Neuron (in vitro differentiated cells): ENCODE measurements around the gene RAF1.
A peak's percentile ranks its signal among the peaks of the same experiment; 100 is the strongest.
"Not testable (repeated sequence)": the region's sequence is repeated elsewhere in the genome, so short reads cannot be mapped to it uniquely, and the experiment has no call there.

Experiments
- H2AFZ ChIP-seq: one replicate; pipeline ENCODE4 v1.6.1; 2013; ENCODE audit warnings: low read depth, mild to moderate bottlenecking, inconsistent platforms, low read length, moderate library complexity
- H3K27me3 ChIP-seq: one replicate; pipeline ENCODE4 v1.6.1; 2013; ENCODE audit warnings: low read length; ENCODE audit not compliant: insufficient read depth
- H3K36me3 ChIP-seq: one replicate; pipeline ENCODE4 v1.6.1; 2013; ENCODE audit warnings: low read length; ENCODE audit not compliant: insufficient read depth
- H3K4me1 ChIP-seq: one replicate; pipeline ENCODE4 v1.6.1; 2013; ENCODE audit warnings: low read length; ENCODE audit not compliant: insufficient read depth
- H3K4me3 ChIP-seq: 2 replicates; pipeline ENCODE4 v1.5.1; 2013; ENCODE audit warnings: mild to moderate bottlenecking, low read length, moderate library complexity
- H3K9me3 ChIP-seq: one replicate; pipeline ENCODE4 v1.6.1; 2013; ENCODE audit warnings: low read length

RAF1 gene

DNA sequence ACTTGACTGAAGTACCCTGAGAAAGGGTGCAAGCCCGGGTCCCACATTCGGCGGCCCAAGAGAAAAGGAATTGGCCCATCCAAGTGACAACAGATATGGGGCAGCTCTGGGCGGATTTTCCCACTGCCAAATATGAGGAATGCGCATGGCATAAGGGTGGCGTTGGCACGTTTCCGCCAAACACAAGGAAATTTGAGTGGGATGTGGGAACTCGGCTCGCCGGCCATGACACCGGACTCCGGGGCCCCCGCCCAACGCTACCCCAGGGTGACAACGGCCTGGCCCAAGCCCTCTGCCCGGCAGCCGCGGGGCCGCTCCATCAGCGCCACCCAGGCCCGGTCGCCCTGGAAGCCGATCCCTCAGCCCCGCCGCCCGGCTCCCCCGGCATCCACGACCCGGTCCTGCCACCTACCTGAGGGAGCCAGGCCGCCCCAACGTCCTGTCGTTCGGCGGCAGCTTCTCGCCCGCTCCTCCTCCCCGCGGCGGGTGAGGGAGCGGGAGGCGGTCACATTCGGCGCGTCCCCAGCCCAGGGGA, 449 bp downstream of the RAF1 start:
- Histone ChIP-seq H3K4me3 (peak overlapping the region; percentile 56), H3K27me3 (no peaks in the 10 kb centered on the region), H2AFZ (peak overlapping the region; percentile 56), H3K36me3 (no peaks in the 10 kb centered on the region), H3K4me1 (peaks cover 4% of the 10 kb centered on the region), H3K9me3 (no peaks in the 10 kb centered on the region)

DNA sequence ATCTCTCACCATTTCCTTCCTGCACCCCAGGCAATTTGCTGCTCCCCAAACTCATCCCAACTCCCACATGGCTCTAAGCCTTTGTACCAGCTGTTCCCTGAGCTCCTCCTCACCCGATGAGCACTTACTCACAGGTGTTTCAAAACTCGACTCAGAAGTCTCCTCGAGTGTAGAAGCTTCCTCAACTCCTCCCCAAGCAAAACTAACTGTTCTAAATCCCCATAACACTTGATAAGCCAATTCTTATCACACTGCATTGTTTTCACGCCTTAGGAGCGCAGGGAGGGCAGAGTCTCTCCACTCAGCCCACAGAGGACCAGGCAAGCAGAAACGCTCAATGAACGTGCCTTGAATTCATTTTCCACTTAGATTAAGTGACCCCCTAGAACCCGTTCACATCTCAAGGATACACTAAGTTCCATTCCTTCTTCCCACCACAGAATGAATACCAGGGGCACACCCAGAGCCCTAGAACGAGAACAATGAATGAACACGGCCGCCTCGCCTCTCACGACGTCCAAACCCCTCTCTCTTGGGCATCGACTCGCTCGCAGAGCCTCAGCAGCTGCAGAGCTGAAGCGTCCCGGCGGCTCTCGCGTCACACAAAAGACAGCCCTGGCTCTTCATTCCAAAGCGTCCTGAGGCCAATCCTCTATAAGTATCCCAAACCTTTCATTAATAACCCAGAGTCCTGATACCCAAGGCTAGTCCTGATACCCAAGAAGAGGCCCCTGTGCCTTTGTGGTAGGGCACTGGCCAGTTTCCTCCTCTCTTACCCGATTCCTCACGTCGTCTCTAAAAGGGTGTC, 1.1 kb downstream of the RAF1 start:
- Histone ChIP-seq H3K4me1 (peaks cover 4% of the 10 kb centered on the region), H3K36me3 (no peaks in the 10 kb centered on the region), H3K27me3 (no peaks in the 10 kb centered on the region), H3K4me3 (peak overlapping the region; percentile 56), H3K9me3 (no peaks in the 10 kb centered on the region), H2AFZ (no peak overlapping the region)

DNA sequence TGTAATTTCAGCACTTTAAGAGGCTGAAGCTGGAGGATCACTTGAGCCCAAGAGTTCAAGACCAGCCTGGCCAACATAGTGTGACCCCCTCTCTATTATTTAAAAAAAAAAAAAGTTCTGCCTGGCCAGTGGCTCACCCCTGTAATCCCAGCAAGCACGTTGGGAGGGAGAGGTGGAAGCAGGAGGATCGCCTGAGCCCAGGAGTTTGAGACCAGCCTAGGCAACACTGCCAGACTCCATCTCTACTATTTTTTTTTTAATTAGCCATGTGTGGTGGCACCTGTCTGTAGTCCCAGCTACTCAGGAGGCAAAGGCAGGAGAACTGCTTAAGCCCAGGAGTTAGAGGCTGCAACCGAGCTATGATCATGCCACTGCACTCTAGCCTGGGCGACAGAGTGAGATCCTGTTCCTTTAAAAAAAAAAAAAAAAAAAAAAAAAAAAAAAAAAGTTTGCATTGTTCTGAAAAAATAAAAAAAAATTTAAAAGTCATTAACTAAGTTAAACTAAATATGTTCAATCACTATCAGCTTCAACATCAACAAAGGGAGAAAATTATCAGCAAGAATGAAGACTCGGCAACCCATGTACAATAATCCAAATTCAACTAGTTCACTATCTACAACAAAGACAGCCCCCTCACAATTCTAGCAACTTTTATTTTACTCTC, 1.9 kb downstream of the RAF1 start:
- no peaks in the 10 kb centered on the region for H3K9me3 ChIP-seq
- no peaks in the 10 kb centered on the region for H3K27me3 ChIP-seq
- H3K36me3 ChIP-seq: no peaks in the 10 kb centered on the region
- peak overlapping the region; percentile 56 for H3K4me3 ChIP-seq
- peaks cover 4% of the 10 kb centered on the region for H3K4me1 ChIP-seq
- no peak overlapping the region for H2AFZ ChIP-seq

DNA sequence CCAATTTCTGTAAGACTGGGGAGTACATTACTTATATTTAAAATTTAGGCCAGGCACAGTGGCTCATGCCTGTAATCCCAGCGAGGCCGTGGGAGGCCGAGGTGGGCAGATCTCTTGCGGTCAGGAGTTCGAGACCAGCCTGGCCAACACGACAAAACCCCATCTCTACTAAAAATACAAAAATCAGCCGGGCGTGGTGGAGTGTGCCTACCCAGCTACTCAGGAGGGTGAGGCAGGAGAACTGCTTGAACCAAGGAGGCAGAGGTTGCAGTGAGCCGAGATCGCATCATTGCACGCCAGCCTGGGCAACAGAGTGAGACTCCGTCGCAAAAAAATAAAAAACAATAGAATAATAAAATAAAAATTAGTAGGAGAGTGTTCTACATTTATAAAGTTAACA, 2.5 kb downstream of the RAF1 start:
- not testable (repeated sequence) for H3K9me3 ChIP-seq, H3K36me3 ChIP-seq, H2AFZ ChIP-seq, H3K4me1 ChIP-seq, H3K27me3 ChIP-seq
- peak overlapping the region; percentile 56 for H3K4me3 ChIP-seq

DNA sequence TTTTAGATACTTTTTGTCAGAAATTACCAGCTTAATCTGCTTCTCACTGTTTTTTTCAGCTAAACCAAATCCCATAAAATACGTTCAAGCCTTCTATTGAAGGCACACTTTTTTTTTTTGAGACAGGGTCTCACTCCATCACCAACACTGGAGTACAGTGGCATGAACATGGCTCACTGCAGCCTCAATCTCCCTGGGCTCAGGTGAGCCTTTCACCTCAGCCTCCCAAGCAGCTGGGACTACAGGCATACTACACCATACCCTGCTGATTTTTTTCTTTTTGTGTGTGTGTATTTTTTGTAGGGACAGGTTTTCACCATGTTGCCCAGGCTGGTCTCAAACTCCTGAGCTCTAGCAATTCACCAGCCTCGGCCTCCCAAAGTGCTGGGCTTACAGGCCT, 3.7 kb downstream of the RAF1 start:
- Histone ChIP-seq H3K4me3 (no peak overlapping the region), H3K36me3 (no peaks in the 10 kb centered on the region), H3K9me3 (no peaks in the 10 kb centered on the region), H2AFZ (no peak overlapping the region), H3K27me3 (no peaks in the 10 kb centered on the region), H3K4me1 (peaks cover 4% of the 10 kb centered on the region)

DNA sequence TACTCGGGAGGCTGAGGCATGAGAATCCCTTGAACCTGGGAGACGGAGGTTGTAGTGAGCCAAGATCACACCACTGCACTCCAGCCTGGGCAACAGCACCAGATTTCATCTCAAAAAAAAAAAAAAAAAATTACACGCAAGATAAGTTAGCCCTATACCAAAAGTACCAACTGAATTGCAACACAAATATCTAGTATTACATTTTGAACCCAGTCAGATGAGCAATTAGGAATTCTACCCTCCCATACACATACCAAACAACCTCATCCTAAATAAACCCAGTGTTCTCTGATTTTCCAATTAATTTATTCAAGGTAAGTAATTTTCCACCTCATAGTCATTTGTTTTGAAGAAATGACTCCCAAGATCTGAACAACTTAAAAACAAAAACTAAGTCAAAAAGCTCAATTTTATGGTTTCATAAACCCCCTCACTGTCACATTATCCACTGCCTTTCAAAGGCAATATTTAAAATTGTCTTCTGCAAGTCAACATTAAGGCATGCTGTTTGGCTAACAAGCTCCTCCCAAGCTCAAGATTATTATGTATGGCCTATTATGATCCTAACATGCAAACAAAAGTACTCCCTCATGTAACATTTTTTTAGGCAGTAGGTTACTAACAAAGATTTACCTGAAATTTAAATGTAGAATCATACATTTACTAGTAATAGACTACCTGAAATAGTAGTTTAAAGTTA, 4.5 kb downstream of the RAF1 start:
- H3K4me1 ChIP-seq: peaks cover 4% of the 10 kb centered on the region
- no peak overlapping the region for H3K4me3 ChIP-seq
- H3K36me3 ChIP-seq: no peaks in the 10 kb centered on the region
- no peaks in the 10 kb centered on the region for H3K9me3 ChIP-seq
- H3K27me3 ChIP-seq: no peaks in the 10 kb centered on the region
- no peak overlapping the region for H2AFZ ChIP-seq

DNA sequence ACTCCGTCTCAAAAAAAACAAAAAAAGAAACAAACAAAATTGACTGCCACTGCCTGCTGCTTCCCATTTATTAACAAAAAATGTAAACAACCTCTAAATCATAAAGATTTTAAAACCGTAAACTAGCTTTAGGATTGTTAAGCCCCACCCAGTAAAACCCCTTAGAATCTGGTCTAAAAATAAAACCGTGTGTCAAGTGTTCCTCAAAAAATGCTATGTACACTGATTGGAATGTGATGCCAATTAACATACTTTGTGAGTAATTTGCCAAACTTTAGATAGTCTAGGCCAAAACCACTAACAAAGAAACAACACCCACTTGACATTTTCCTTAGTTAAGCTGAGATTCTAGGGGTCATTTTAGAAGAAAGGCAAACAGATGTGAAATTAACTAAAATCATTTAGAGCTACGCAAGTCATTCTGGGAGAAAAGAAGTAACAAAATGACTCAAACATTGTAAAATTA, 5.3 kb downstream of the RAF1 start:
- Histone ChIP-seq H3K9me3 (no peaks in the 10 kb centered on the region), H3K27me3 (no peaks in the 10 kb centered on the region), H2AFZ (no peak overlapping the region), H3K36me3 (no peaks in the 10 kb centered on the region), H3K4me1 (peaks cover 4% of the 10 kb centered on the region), H3K4me3 (no peak overlapping the region)

DNA sequence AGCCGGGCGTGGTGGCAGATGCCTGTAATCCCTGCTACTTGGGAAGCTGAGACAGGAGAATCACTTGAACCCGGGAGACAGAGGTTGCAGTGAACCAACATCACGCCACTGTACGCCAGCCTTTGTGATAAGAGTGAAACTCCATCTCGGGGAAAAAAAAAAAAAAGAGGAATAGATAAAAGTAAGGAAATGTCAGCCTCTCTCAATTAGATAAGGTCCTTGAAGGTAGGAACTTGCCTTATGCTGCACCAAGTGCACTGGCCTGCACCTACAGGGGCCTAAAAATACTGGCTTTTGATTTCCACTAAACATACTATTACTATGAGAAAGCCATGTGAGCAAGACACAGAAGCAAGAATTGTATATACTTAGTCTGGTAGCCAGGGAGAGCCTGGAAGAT, 7.1 kb downstream of the RAF1 start:
- no peaks in the 10 kb centered on the region for H3K36me3 ChIP-seq
- H3K27me3 ChIP-seq: no peaks in the 10 kb centered on the region
- H3K9me3 ChIP-seq: no peaks in the 10 kb centered on the region
- H3K4me1 ChIP-seq: peaks cover 2% of the 10 kb centered on the region
- no peak overlapping the region for H2AFZ ChIP-seq
- H3K4me3 ChIP-seq: no peak overlapping the region

DNA sequence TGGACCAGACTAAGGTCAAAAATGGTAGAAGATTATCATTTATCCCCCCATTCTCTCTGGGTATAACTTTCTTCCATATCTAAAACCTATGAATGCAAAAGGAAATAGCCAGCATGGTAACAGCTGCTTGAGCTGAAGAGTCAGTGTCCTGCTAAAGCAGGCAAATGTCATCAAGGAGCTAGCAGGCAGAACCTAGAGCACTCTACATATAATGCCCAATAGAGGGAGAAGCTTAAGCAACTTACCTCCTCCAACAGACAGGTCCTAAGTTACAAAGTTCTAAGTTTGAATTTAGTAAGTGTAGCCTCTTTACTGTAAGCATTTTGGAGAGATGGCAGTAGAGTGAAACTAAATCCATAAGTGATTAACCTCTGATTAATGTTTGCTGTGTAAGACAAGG, 7.7 kb downstream of the RAF1 start:
- no peaks in the 10 kb centered on the region for H3K27me3 ChIP-seq
- H3K36me3 ChIP-seq: no peaks in the 10 kb centered on the region
- no peak overlapping the region for H3K4me3 ChIP-seq
- H3K4me1 ChIP-seq: no peaks in the 10 kb centered on the region
- no peak overlapping the region for H2AFZ ChIP-seq
- no peaks in the 10 kb centered on the region for H3K9me3 ChIP-seq

DNA sequence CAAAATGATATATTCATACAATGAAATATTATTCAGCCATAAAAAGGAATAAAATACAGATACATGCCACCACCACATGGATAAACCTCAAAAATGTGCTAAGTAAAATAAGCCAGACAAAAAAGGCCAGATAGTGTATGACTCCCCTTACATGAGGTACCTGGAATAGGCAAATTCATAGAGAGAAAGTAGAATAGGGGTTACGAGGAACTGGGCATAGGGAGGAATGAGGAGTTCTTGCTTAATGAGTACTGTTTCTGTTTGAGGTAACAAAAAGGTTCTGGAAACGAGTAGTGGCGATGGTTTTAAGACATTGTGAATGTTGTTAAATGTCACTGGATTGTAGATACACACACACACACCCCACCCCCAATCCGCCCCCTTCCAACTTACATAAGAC, 8.2 kb downstream of the RAF1 start:
- Histone ChIP-seq H3K36me3 (no peaks in the 10 kb centered on the region), H2AFZ (no peak overlapping the region), H3K9me3 (no peaks in the 10 kb centered on the region), H3K4me1 (peaks cover 1% of the 10 kb centered on the region), H3K4me3 (no peak overlapping the region), H3K27me3 (no peaks in the 10 kb centered on the region)

DNA sequence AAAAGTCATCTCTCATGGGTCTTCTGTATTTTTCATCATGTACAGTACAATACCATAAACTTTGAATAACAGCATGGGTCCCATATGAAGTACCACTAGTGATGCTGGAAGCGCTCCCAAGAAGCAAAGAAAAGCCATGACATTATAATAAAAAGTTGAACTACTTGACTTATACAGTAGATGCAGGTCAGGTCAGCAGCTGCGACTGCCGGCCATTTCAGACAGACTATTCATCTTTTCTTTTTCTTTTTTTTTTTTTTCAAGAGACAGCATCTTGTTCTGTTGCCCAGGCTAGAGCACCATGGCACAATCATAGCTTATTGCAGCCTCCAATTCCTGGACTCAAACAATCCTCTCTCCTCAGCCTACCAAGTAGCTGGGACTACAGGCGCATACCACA, 10.2 kb downstream of the RAF1 start:
- H2AFZ ChIP-seq: no peak overlapping the region
- peaks cover 5% of the 10 kb centered on the region for H3K4me1 ChIP-seq
- no peaks in the 10 kb centered on the region for H3K9me3 ChIP-seq
- no peaks in the 10 kb centered on the region for H3K27me3 ChIP-seq
- H3K36me3 ChIP-seq: no peaks in the 10 kb centered on the region
- H3K4me3 ChIP-seq: no peak overlapping the region

DNA sequence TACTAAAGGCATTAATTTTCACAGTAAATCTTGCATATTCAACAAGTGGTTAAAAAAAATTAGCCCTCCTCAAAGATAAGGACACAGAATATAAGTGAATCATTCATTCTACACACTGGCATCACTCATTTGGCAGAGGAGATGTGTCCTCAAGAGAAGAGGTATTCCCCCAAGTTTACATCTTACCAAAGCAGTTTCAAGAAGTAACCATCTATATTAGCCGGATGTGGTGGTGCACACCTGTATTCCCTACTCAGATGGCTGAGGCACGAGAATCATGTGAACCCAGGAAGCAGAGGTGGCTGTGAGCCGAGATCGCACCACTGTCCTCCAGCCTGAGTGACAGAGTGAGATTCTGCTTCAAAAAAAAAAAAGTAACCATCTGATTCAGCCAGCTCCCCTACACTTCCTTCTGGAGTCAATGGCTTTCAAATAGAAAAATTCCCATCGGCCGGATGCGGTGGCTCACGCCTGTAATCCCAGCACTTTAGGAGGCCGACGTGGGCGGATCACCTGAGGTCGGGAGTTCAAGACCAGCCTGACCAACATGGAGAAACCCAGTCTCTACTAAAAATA, 15.4 kb downstream of the RAF1 start:
- Histone ChIP-seq H3K9me3 (no peaks in the 10 kb centered on the region), H3K36me3 (no peaks in the 10 kb centered on the region), H3K4me3 (no peak overlapping the region), H3K27me3 (no peaks in the 10 kb centered on the region), H2AFZ (no peak overlapping the region), H3K4me1 (peaks cover 5% of the 10 kb centered on the region)
